Stimulated activated naive B cell treated with anti-CD40 and anti-IgM and Interleukin-4, amounts not matched to agents 10 μg/mL and 1 μg/mL and 100 μg/mL, for 72 hours (primary cell): Measurements from ENCODE around the gene MAP1LC3A.

Experiments
- ATAC-seq, 2 donors: fragments of 150-1000 bp; cut with Tn5 transposase; replicated peaks; 2 replicates each; pipeline ENCODE4 v1.10.0; 2021; ENCODE audit warnings: moderate library complexity in 1 of 2
- DNase-seq: peaks from one replicate; pipeline ENCODE4 v3.0.0; 2021
- H3K27ac Mint-ChIP-seq: one replicate; pipeline ENCODE4 v1.8.0; 2022; ENCODE audit warnings: mild to moderate bottlenecking, mixed read lengths
- H3K27me3 Mint-ChIP-seq, 2 donors: one replicate each; pipeline ENCODE4 v1.8.0; 2022; ENCODE audit warnings: mixed read lengths in 2 of 2
- H3K36me3 Mint-ChIP-seq, 2 donors: one replicate each; pipeline ENCODE4 v1.8.0; 2022; ENCODE audit warnings: mixed read lengths in 2 of 2, mild to moderate bottlenecking in 1 of 2
- H3K4me1 Mint-ChIP-seq, 2 donors: one replicate each; pipeline ENCODE4 v1.8.0; 2022; ENCODE audit warnings: mixed read lengths in 2 of 2, mild to moderate bottlenecking in 1 of 2
- H3K4me3 Mint-ChIP-seq, 2 donors: one replicate each; pipeline ENCODE4 v1.8.0; 2022; ENCODE audit warnings: mild to moderate bottlenecking in 2 of 2, mixed read lengths in 2 of 2, moderate library complexity in 1 of 2
- H3K9me3 Mint-ChIP-seq, 2 donors: one replicate each; pipeline ENCODE4 v1.8.0; 2022; ENCODE audit warnings: mixed read lengths in 2 of 2, mild to moderate bottlenecking in 1 of 2

The MAP1LC3A gene

GRCh38 chr20:34522969-34523871, 35.3 kb upstream of the MAP1LC3A start:
- no peaks in the 10 kb centered on the region for H3K9me3 Mint-ChIP-seq
- peak; percentile 69 to 75 for ATAC-seq
- no peak overlapping the region for H3K4me3 Mint-ChIP-seq

GRCh38 chr20:34524426-34524825, 34.1 kb upstream of the MAP1LC3A start:
- H3K9me3 Mint-ChIP-seq, result no peaks in the 10 kb centered on the region
- DNase-seq (no peak), ATAC-seq (no peak)
- H3K27me3 Mint-ChIP-seq, result no peaks in the 10 kb centered on the region
- H3K4me1 Mint-ChIP-seq, result peaks cover 17 to 42% of the 10 kb centered on the region in 2 donors
- peaks cover 28 to 36% of the 10 kb centered on the region in 2 donors for H3K36me3 Mint-ChIP-seq
- no peak overlapping the region for H3K4me3 Mint-ChIP-seq
- H3K27ac Mint-ChIP-seq, result no peak overlapping the region

More at GRCh38 chr20:34522969-34523871, 35.3 kb upstream of the MAP1LC3A start:
- DNase-seq, result no peak
- peaks cover 22 to 32% of the 10 kb centered on the region in 2 donors for H3K36me3 Mint-ChIP-seq
- no peak overlapping the region for H3K27ac Mint-ChIP-seq
- peaks cover 21 to 50% of the 10 kb centered on the region in 2 donors for H3K4me1 Mint-ChIP-seq
- H3K27me3 Mint-ChIP-seq, result no peaks in the 10 kb centered on the region

- H3K27me3 Mint-ChIP-seq, result no peaks in the 10 kb centered on the region
- H3K4me1 Mint-ChIP-seq, result peaks cover 17 to 38% of the 10 kb centered on the region in 2 donors
- no peak overlapping the region for H3K4me3 Mint-ChIP-seq
- no peaks in the 10 kb centered on the region for H3K9me3 Mint-ChIP-seq
- peaks cover 28 to 36% of the 10 kb centered on the region in 2 donors for H3K36me3 Mint-ChIP-seq
- DNase-seq, result no peak
- H3K27ac Mint-ChIP-seq, result no peak overlapping the region
- ATAC-seq, result no peak
Observed at GRCh38 chr20:34525342-34525708, 33.2 kb upstream of the MAP1LC3A start.

- peaks cover 18 to 38% of the 10 kb centered on the region in 2 donors for H3K4me1 Mint-ChIP-seq
- peaks cover 28 to 39% of the 10 kb centered on the region in 2 donors for H3K36me3 Mint-ChIP-seq
- ATAC-seq (no peak), DNase-seq (no peak)
- no peak overlapping the region for H3K4me3 Mint-ChIP-seq
- H3K27ac Mint-ChIP-seq, result no peak overlapping the region
- no peaks in the 10 kb centered on the region for H3K9me3 Mint-ChIP-seq
- no peaks in the 10 kb centered on the region for H3K27me3 Mint-ChIP-seq
Observed at GRCh38 chr20:34525709-34526416, 32.7 kb upstream of the MAP1LC3A start.

- Mint-ChIP-seq H3K9me3 (no peaks in the 10 kb centered on the region), H3K4me1 (peaks cover 19 to 34% of the 10 kb centered on the region in 2 donors), H3K27ac (no peak overlapping the region), H3K4me3 (no peak overlapping the region), H3K27me3 (no peaks in the 10 kb centered on the region), H3K36me3 (peaks cover 28 to 43% of the 10 kb centered on the region in 2 donors)
- no peak for DNase-seq
- ATAC-seq, result no peak
Observed at GRCh38 chr20:34526466-34526865, 32.1 kb upstream of the MAP1LC3A start.

- H3K4me1 Mint-ChIP-seq, result peaks cover 16 to 30% of the 10 kb centered on the region in 2 donors
- H3K27ac Mint-ChIP-seq, result no peak overlapping the region
- no peaks in the 10 kb centered on the region for H3K27me3 Mint-ChIP-seq
- H3K4me3 Mint-ChIP-seq, result no peak overlapping the region
- H3K36me3 Mint-ChIP-seq, result peaks cover 25 to 44% of the 10 kb centered on the region in 2 donors
- H3K9me3 Mint-ChIP-seq, result no peaks in the 10 kb centered on the region
- ATAC-seq, result no peak
- DNase-seq, result no peak
Observed at GRCh38 chr20:34527016-34527415, 31.5 kb upstream of the MAP1LC3A start.

GRCh38 chr20:34528921-34529297, 29.6 kb upstream of the MAP1LC3A start:
- Mint-ChIP-seq H3K27ac (no peak overlapping the region), H3K9me3 (no peaks in the 10 kb centered on the region), H3K27me3 (no peaks in the 10 kb centered on the region), H3K36me3 (peaks cover 23 to 35% of the 10 kb centered on the region in 2 donors), H3K4me3 (no peak overlapping the region), H3K4me1 (peaks cover 10 to 11% of the 10 kb centered on the region in 2 donors)
- DNase-seq (no peak), ATAC-seq (no peak)

- no peaks in the 10 kb centered on the region for H3K9me3 Mint-ChIP-seq
- H3K27me3 Mint-ChIP-seq, result no peaks in the 10 kb centered on the region
- H3K27ac Mint-ChIP-seq, result no peak overlapping the region
- DNase-seq (no peak), ATAC-seq (no peak)
- peaks cover 28 to 43% of the 10 kb centered on the region in 2 donors for H3K36me3 Mint-ChIP-seq
- H3K4me3 Mint-ChIP-seq, result no peak overlapping the region
- peaks cover 10 to 11% of the 10 kb centered on the region in 2 donors for H3K4me1 Mint-ChIP-seq
Observed at GRCh38 chr20:34529742-34530141, 28.8 kb upstream of the MAP1LC3A start.

- ATAC-seq (no peak), DNase-seq (no peak)
- H3K9me3 Mint-ChIP-seq, result no peaks in the 10 kb centered on the region
- H3K4me3 Mint-ChIP-seq, result no peak overlapping the region
- no peaks in the 10 kb centered on the region for H3K27me3 Mint-ChIP-seq
- H3K27ac Mint-ChIP-seq, result no peak overlapping the region
- peaks cover 7 to 8% of the 10 kb centered on the region in 2 donors for H3K4me1 Mint-ChIP-seq
- H3K36me3 Mint-ChIP-seq, result peaks cover 29 to 43% of the 10 kb centered on the region in 2 donors
Observed at GRCh38 chr20:34530342-34530741, 28.2 kb upstream of the MAP1LC3A start.

- Mint-ChIP-seq H3K9me3 (no peaks in the 10 kb centered on the region), H3K27ac (peak overlapping the region; percentile 2), H3K27me3 (no peaks in the 10 kb centered on the region), H3K4me3 (no peak overlapping the region), H3K36me3 (peaks cover 24 to 38% of the 10 kb centered on the region in 2 donors), H3K4me1 (peaks cover 4 to 6% of the 10 kb centered on the region in 2 donors)
- ATAC-seq (no peak), DNase-seq (no peak)
Observed at GRCh38 chr20:34531608-34532265, 26.8 kb upstream of the MAP1LC3A start.

- peaks cover 4 to 6% of the 10 kb centered on the region in 2 donors for H3K4me1 Mint-ChIP-seq
- no peak overlapping the region for H3K4me3 Mint-ChIP-seq
- H3K36me3 Mint-ChIP-seq, result peaks cover 21 to 40% of the 10 kb centered on the region in 2 donors
- H3K27me3 Mint-ChIP-seq, result no peaks in the 10 kb centered on the region
- H3K27ac Mint-ChIP-seq, result no peak overlapping the region
- H3K9me3 Mint-ChIP-seq, result no peaks in the 10 kb centered on the region
- DNase-seq (no peak), ATAC-seq (no peak)
Observed at GRCh38 chr20:34532320-34532719, 26.2 kb upstream of the MAP1LC3A start.

- Mint-ChIP-seq H3K36me3 (peaks cover 21 to 41% of the 10 kb centered on the region in 2 donors), H3K27ac (no peak overlapping the region), H3K9me3 (no peaks in the 10 kb centered on the region), H3K4me3 (no peak overlapping the region), H3K4me1 (peaks cover 4 to 6% of the 10 kb centered on the region in 2 donors), H3K27me3 (no peaks in the 10 kb centered on the region)
- ATAC-seq (no peak), DNase-seq (no peak)
Observed at GRCh38 chr20:34532756-34533155, 25.8 kb upstream of the MAP1LC3A start.

- peaks cover 24 to 38% of the 10 kb centered on the region in 2 donors for H3K36me3 Mint-ChIP-seq
- H3K27ac Mint-ChIP-seq, result peak overlapping the region; percentile 17
- DNase-seq (no peak), ATAC-seq (no peak)
- no peaks in the 10 kb centered on the region for H3K27me3 Mint-ChIP-seq
- H3K4me1 Mint-ChIP-seq, result peaks cover 4 to 6% of the 10 kb centered on the region in 2 donors
- no peaks in the 10 kb centered on the region for H3K9me3 Mint-ChIP-seq
- H3K4me3 Mint-ChIP-seq, result no peak overlapping the region
Observed at GRCh38 chr20:34534391-34535165, 23.9 kb upstream of the MAP1LC3A start.
